Esophagus muscularis mucosa (tissue), 4 donors: Measurements from ENCODE around the gene GPR68. TPM values are rescaled to one million over a fixed set of nuclear protein-coding genes. Genes with fewer than 3 reads are reported as not detected.

Source experiments
- DNase-seq: peaks from one replicate; pipeline ENCODE4 v3.0.0-alpha.2; 2017; ENCODE audit errors: extremely low spot score
- H3K27ac ChIP-seq, 4 donors: fragments of 200-600 bp; sonication (generic); replicated peaks in 1 of 4; 1 replicate in 3 of 4; 2 replicates in 1 of 4; pipeline ENCODE4 v1.5.1; 2016 to 2019; ENCODE audit warnings: mild to moderate bottlenecking in 1 of 4
- H3K27me3 ChIP-seq, 4 donors: fragments of 200-600 bp; sonication (generic); one replicate each; pipeline versions ENCODE4 v1.5.1 to v1.6.0; 2016 to 2019
- H3K36me3 ChIP-seq, 4 donors: fragments of 200-600 bp; sonication (generic); one replicate each; pipeline ENCODE4 v1.5.1; 2016 to 2019
- H3K4me1 ChIP-seq, 4 donors: fragments of 200-600 bp; sonication (generic); one replicate each; pipeline ENCODE4 v1.5.1; 2016 to 2019
- H3K4me3 ChIP-seq, 4 donors: fragments of 200-600 bp; sonication (generic); 1 replicate in 2 of 4; 2 replicates in 2 of 4; pipeline ENCODE4 v1.5.1; 2016 to 2019; ENCODE audit warnings: mild to moderate bottlenecking in 4 of 4, moderate library complexity in 1 of 4
- H3K9me3 ChIP-seq, 4 donors: fragments of 200-600 bp; sonication (generic); 1 replicate in 3 of 4; 2 replicates in 1 of 4; pipeline ENCODE4 v1.5.1; 2016 to 2019
- CTCF ChIP-seq, 3 experiments: fragments of 200-600 bp in 2 of 3; fragments of 450-650 bp in 1 of 3; sonication (generic) in 2 of 3; IDR thresholded peaks; one replicate each; pipeline ENCODE4 v1.5.1; 2017 to 2019; ENCODE audit warnings: antibody characterized with exemption in 3 of 3, mild to moderate bottlenecking in 2 of 3, moderate library complexity in 1 of 3
- EP300 ChIP-seq: sonication (generic); formaldehyde crosslinking; IDR thresholded peaks from one replicate; pipeline ENCODE4 v1.6.1; 2017; ENCODE audit warnings: antibody characterized with exemption
- POLR2A ChIP-seq: fragments of 450-650 bp; IDR thresholded peaks from one replicate; pipeline ENCODE4 v1.6.1; 2017; ENCODE audit warnings: antibody characterized with exemption, moderate library complexity, mild to moderate bottlenecking, low read depth
- POLR2AphosphoS5 ChIP-seq, 2 donors: sonication (generic); formaldehyde crosslinking; IDR thresholded peaks; one replicate each; pipeline ENCODE4 v1.6.1; 2017; ENCODE audit warnings: antibody characterized with exemption in 2 of 2
- WGBS: methylation state at CpG from one replicate; pipeline ENCODE4 v1.1.5; 2018; 5-methylcytosine and 5-hydroxymethylcytosine counted together
- intact Hi-C: fragments of 100-400 bp; cut with DNase I; formaldehyde crosslinking; loops from one replicate; pipeline ENCODE4 v1.15.1; 2023
- total RNA-seq, 4 donors: library from RNA; depleted of rRNA; stranded (reverse); fragments of >200 nt; gene quantifications; one replicate each; pipeline versions ENCODE4 v1.1.0 to v1.2.1, GENCODE V29; 2016

GPR68 gene
- total RNA-seq, 4 donors from 2014 or later: 1.3 to 9.1 (median 5.4) TPM

DNA sequence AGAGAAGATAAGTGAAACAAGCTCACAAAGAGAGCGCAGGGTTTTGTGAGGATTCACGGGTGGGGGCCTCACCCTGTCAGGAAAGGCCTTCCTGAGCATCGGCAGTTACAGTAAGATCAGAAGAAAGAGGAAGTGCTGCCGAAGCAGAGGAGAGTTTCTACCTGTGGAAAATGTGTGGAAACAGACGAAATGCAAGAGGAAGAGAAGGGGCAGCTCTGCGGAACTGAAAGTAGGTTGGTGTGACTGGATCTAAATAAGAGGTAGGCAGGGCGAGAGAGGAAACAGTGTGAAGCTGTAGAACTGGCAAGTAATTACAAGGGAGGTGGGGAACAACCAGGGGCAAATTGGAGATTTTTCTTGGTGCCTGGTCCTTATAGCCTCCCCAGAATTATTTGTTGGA lies 2.6 kb downstream of the GPR68 start:
- no peak for DNase-seq
- H3K36me3 ChIP-seq: no peaks in the 10 kb centered on the region
- peaks cover 10 to 31% (median 25%) of the 10 kb centered on the region in 4 donors for H3K4me1 ChIP-seq
- H3K4me3 ChIP-seq: peak overlapping the region in 2 of 4 donors; percentile 3 to 23
- H3K9me3 ChIP-seq: no peaks in the 10 kb centered on the region
- no peak overlapping the region for H3K27ac ChIP-seq
- WGBS: 70% methylated on average over 7 of the region's 7 CpGs
- intact Hi-C loops: no loop called here
- peaks cover 0 to 5% (median 0%) of the 10 kb centered on the region in 4 donors for H3K27me3 ChIP-seq
- TF ChIP-seq POLR2A (no peak), EP300 (no peak), CTCF (IDR thresholded peaks at IDR 0.05) (no peak), POLR2AphosphoS5 (IDR thresholded peaks at IDR 0.05) (no peak)

DNA sequence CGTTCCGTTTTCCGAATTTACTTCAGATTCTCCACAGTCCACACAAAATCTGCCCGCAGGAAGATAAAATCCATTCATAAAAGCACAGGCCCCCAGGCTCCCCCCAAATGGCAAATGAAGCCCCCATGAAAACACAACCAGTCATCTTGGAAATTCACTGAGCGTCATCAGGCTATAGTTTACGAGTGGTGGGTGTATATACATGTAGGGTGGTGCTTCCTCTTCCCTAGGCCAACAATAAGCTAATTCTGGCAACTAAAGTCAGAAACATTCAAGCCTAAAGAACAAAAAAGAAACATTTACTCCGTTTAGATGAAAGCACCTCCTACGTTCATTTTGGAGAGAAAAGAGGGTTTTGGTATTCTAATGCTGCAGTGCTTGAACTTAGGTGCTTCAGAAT lies 5.8 kb downstream of the GPR68 start:
- Histone ChIP-seq H3K27ac (no peak overlapping the region), H3K27me3 (peaks cover 0 to 5% (median 0%) of the 10 kb centered on the region in 4 donors), H3K36me3 (no peaks in the 10 kb centered on the region), H3K9me3 (no peaks in the 10 kb centered on the region), H3K4me3 (no peak overlapping the region), H3K4me1 (peaks cover 0 to 15% (median 9%) of the 10 kb centered on the region in 4 donors)
- DNase-seq: no peak
- TF ChIP-seq CTCF (IDR thresholded peaks at IDR 0.05): no peak
- TF ChIP-seq POLR2AphosphoS5 (IDR thresholded peaks at IDR 0.05): no peak
- no peak for TF ChIP-seq POLR2A
- no peak for TF ChIP-seq EP300
- intact Hi-C loops: no loop called here
- 77% methylated on average over 8 of the region's 8 CpGs for WGBS

- no peak for DNase-seq
- 76% methylated on average over 4 of the region's 4 CpGs for WGBS
These were observed 6.4 kb downstream of the GPR68 start for GRCh38 chr14:91238085-91238484.

DNA sequence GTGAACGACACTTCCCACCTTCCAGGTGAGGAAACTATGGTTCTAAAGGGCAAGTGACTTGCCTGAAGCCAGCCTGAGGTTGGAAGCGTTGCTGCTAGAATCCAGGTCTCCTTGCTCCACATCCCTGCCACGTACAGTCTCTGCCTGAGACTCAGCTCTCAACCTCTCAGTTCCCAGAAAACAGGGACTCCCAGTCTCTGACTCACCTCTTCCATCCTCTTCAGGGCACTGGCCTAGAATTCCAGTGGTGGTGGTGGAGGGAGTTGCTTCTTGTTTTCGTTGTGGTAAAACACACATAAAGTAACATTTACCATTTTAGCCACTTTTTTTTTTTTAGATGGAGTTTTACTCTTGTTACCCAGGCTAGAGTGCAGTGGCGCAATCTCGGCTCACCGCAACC lies 7.3 kb downstream of the GPR68 start:
- peaks cover 0 to 5% (median 0%) of the 10 kb centered on the region in 4 donors for H3K27me3 ChIP-seq
- H3K4me3 ChIP-seq: no peak overlapping the region
- WGBS: 77% methylated on average over 7 of the region's 7 CpGs
- TF ChIP-seq POLR2AphosphoS5 (IDR thresholded peaks at IDR 0.05) (no peak), POLR2A (no peak), EP300 (no peak), CTCF (IDR thresholded peaks at IDR 0.05) (no peak)
- H3K9me3 ChIP-seq: no peaks in the 10 kb centered on the region
- peaks cover 0 to 8% (median 5%) of the 10 kb centered on the region in 4 donors for H3K4me1 ChIP-seq
- DNase-seq: no peak
- intact Hi-C loops: no loop called here
- H3K36me3 ChIP-seq: no peaks in the 10 kb centered on the region
- H3K27ac ChIP-seq: no peak overlapping the region

More at GRCh38 chr14:91238085-91238484, 6.4 kb downstream of the GPR68 start:
- H3K9me3 ChIP-seq: no peaks in the 10 kb centered on the region
- no peaks in the 10 kb centered on the region for H3K36me3 ChIP-seq
- H3K27ac ChIP-seq: no peak overlapping the region
- intact Hi-C loops: no loop called here
- H3K27me3 ChIP-seq: peaks cover 0 to 5% (median 0%) of the 10 kb centered on the region in 4 donors
- H3K4me1 ChIP-seq: peaks cover 0 to 11% (median 8%) of the 10 kb centered on the region in 4 donors
- no peak overlapping the region for H3K4me3 ChIP-seq
- TF ChIP-seq POLR2AphosphoS5 (IDR thresholded peaks at IDR 0.05): no peak
- no peak for TF ChIP-seq EP300
- TF ChIP-seq POLR2A: no peak
- no peak for TF ChIP-seq CTCF (IDR thresholded peaks at IDR 0.05)

- intact Hi-C loops: no loop called here
- peaks cover 0 to 12% (median 4%) of the 10 kb centered on the region in 4 donors for H3K4me1 ChIP-seq
- no peaks in the 10 kb centered on the region for H3K27me3 ChIP-seq
- H3K27ac ChIP-seq: no peak overlapping the region
- H3K9me3 ChIP-seq: peaks cover 0 to 5% (median 0%) of the 10 kb centered on the region in 4 donors
- no peak for DNase-seq
- WGBS: 88% methylated on average over 7 of the region's 7 CpGs
- no peak overlapping the region for H3K4me3 ChIP-seq
- peaks cover 0 to 8% (median 2%) of the 10 kb centered on the region in 4 donors for H3K36me3 ChIP-seq
- TF ChIP-seq POLR2AphosphoS5 (IDR thresholded peaks at IDR 0.05): no peak
- TF ChIP-seq POLR2A: no peak
- TF ChIP-seq EP300: no peak
- TF ChIP-seq CTCF (IDR thresholded peaks at IDR 0.05): no peak
These were observed 8.7 kb downstream of the GPR68 start for GRCh38 chr14:91235841-91236240.
